Astrocyte of the spinal cord (primary cell): ENCODE measurements around the gene ELFN2.

ENCODE experiments used
- DNase-seq: peaks from one replicate; pipeline ENCODE4 v3.0.0; 2011; ENCODE audit warnings: low read depth, low spot score
- H3K4me3 ChIP-seq: 2 replicates; pipeline ENCODE4 v1.5.1; 2011; ENCODE audit warnings: low read depth, mild to moderate bottlenecking, low read length, moderate library complexity
- in situ Hi-C: cut with HindIII; loops from 2 replicates; pipeline ENCODE4 v1.10.0; 2017; ENCODE audit warnings: low sequenced_read_pairs
- TF ChIP-seq, protein P1 (sequence below): IDR thresholded peaks from 2 replicates; pipeline ENCODE4 v1.5.1; 2012; ENCODE audit warnings: low read depth, mild to moderate bottlenecking, low read length, inconsistent platforms

ELFN2 gene

DNA sequence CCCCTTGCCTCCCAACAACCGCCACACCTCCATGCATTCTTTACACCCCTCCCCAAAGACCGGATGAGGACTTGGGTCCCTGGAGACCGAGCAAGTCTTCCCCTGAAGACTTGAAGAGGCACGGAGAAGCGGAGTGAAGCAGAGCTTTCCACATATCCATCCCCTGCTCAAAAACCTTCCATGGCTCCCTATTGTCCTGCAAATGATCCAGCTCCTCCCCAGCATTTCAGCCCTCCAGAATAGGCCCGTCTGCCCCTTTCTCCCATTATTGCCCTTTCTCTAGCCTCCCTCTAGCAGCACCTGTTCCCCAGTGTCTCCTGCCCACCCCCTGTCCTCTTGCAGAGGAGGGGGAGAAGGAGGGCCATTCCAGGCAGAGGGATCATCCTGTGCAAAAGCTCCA lies 85.2 kb downstream of the ELFN2 start:
- no peak overlapping the region for H3K4me3 ChIP-seq
- no peak for DNase-seq
- TF ChIP-seq, protein P1, sequence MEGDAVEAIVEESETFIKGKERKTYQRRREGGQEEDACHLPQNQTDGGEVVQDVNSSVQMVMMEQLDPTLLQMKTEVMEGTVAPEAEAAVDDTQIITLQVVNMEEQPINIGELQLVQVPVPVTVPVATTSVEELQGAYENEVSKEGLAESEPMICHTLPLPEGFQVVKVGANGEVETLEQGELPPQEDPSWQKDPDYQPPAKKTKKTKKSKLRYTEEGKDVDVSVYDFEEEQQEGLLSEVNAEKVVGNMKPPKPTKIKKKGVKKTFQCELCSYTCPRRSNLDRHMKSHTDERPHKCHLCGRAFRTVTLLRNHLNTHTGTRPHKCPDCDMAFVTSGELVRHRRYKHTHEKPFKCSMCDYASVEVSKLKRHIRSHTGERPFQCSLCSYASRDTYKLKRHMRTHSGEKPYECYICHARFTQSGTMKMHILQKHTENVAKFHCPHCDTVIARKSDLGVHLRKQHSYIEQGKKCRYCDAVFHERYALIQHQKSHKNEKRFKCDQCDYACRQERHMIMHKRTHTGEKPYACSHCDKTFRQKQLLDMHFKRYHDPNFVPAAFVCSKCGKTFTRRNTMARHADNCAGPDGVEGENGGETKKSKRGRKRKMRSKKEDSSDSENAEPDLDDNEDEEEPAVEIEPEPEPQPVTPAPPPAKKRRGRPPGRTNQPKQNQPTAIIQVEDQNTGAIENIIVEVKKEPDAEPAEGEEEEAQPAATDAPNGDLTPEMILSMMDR = no peak
- in situ Hi-C loops = no loop called here

DNA sequence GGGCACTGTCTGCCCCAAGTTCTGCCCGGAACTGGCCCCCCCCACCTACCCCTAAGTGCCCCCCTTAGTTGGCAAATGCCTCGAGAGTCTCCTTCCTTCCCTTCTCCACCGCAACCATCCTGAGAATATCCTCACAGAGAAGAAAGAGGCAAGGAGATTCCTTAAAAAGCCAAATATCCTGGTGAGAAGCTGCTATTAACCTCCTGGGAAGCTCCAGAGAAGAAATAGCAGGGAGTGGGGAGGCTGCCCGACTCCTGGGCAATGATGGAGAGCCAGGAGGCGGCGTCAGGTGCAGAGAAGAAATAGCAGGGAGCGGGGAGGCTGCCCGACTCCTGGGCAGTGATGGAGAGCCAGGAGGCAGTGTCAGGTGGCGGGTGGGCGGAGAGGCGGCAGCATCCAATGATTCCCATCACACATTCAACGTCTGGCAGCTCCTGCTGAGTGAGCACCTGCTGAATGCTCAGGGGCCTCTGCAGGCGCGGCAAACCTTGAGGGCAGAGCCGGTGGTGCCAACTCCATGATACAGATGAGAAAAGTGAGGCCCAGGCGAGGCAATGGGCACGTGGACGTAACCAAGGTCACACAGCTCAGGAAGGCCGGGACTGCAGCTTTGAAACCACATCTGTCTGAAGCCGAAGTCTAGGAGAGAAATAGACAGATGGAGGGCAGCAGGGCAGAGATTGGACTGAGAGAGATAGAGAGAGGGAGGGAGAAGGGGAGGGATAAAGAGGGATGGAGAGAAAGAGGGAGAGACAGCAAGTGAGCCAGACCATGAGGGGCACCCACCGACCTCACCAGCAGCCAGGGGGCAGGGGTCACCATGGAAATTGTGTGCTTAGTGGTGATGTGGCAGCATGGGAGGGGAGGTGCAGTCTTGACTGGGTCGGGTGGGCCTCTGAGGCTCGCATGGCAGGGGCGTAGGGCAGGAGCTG lies 86.7 kb downstream of the ELFN2 start:
- no peak for DNase-seq
- no peak overlapping the region for H3K4me3 ChIP-seq
- in situ Hi-C loops = no loop called here
- TF ChIP-seq, protein P1 = no peak

DNA sequence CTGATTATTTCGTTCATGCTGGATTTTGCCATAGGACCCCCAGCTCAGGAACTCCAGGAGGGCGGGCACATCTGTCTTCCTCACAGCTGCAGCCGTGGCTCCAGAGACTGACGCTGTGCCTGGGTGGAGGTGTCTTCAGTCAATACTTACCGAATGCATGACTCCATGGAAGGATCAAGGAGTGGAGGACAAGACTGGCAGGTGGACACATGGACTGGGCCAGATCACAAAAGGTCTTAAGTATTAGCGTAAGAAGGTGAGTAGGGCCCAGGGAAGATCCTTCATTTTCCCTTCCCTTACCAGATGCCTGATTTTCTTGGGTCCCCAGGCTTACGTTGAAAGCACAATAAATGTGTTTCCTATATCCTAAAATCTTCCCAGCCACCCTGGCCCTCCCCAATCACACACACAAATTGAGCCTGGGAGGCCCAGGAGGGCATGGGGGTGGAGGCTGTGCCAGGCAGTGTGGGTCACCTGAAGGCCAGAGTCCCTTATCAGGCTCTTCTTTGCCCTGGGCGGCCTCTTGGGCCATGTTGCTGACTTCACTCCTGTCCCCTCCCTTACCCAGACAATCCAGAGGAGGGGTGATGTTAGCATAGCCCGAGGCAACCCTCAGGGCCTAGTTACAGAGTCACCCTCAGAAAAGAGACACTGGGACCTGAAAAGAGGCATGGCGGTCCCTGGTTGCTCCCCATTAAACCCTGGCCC lies 88.6 kb downstream of the ELFN2 start:
- TF ChIP-seq, protein P1 = no peak
- in situ Hi-C loops = no loop called here
- no peak overlapping the region for H3K4me3 ChIP-seq
- no peak for DNase-seq

DNA sequence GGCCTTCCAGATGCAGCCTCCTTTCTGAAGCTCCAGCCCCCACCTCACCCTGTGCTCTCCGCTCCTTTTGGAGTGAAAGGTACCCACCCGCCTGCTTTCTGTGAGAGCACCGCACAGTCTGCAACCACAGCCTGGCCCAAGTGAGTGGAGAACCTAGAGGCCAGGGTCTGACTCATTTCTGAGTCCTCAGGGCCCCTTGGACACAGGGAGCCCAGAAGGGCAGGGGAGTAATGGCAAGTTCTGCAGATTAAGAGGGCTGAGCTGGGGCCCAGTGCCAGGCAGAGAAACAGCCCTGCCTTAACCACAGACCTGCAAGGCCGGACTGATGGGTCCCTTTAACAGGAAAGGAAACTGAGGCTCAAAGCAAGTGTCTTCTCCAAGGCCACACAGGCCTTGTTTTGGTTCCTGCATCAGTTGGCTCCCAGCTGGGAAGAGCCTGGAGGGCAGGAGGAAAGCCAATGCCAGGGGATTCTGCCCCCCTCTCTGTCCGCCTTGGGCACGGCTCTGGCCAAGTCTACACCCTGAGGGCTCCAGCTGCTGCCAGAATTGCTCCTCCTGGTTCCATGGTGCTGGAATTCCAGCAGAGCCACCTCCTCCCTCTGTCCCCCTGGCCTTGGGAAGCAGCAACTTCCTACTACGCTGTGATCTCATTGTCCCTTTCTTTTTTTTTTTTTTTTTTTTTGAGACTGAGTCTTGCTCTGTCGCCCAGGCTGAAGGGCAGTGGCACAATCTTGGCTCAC lies 89.9 kb downstream of the ELFN2 start:
- H3K4me3 ChIP-seq = no peak overlapping the region
- peak; percentile 22 for DNase-seq
- TF ChIP-seq, protein P1 = no peak
- in situ Hi-C loops = no loop called here

DNA sequence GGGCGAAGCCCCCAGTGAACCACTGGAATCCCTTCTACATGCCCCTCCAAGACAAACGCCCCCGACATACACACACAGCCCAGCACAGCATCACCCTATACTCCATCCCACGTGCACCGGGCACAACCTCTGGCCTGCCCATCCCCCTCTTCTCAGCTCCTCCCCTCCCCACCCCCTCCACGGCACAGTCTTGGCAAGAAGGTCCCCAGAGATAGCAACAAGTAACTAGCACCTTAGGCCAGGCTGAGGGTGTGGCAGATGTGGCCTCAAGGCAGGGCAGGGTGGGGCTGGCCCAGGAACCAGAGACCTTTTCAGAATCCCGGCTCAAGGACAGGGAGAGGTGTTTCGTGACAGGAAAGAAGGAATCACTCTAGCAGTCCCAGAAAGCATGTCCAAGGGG lies 90.7 kb downstream of the ELFN2 start:
- TF ChIP-seq, protein P1 = no peak
- in situ Hi-C loops = no loop called here
- DNase-seq = no peak
- H3K4me3 ChIP-seq = no peak overlapping the region

DNA sequence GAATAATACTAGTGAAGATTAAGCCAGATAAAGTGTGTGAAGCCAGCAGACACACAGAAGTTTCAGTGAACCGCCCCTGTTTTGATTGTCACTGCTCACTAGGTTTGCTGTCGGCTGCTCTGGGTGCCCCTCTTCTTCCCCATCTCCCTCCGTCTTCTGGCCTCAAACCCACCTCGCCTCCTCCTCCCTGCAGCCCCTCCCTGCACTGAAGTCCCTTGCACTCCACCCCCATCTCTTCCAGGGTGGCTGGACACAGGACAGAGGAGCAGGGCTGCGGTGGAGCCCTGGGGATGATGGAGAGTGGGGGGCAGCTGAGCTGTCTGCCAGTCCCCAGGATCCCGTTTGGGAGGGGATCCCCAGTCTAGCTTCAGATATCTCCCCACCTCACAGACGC lies 91.5 kb downstream of the ELFN2 start:
- TF ChIP-seq, protein P1 = no peak
- H3K4me3 ChIP-seq = no peak overlapping the region
- DNase-seq = no peak
- in situ Hi-C loops = no loop called here
